Stomach (tissue), 9 donors: ENCODE data around the gene STARD3. TPM values are rescaled to one million over a fixed set of nuclear protein-coding genes. Genes with fewer than 3 reads are reported as not detected.

Source experiments
- DNase-seq, 2 donors: peaks; one replicate each; pipeline versions ENCODE4 v3.0.0 to v3.0.0-alpha.2; 2013 to 2019
- H3K27ac ChIP-seq, 5 donors: fragments of 200-600 bp in 4 of 5; sonication (generic) in 4 of 5; one replicate each; pipeline ENCODE4 v1.5.1; 2013 to 2019; ENCODE audit warnings: mild to moderate bottlenecking in 1 of 5, moderate library complexity in 1 of 5
- H3K27me3 ChIP-seq, 3 donors: fragments of 200-600 bp; sonication (generic); one replicate each; pipeline ENCODE4 v1.5.1; 2017 to 2019; ENCODE audit warnings: mixed run types in 1 of 3
- H3K36me3 ChIP-seq, 4 donors: fragments of 200-600 bp; sonication (generic); 1 replicate in 3 of 4; 2 replicates in 1 of 4; pipeline ENCODE4 v1.5.1; 2016 to 2019
- H3K4me1 ChIP-seq, 4 donors: fragments of 200-600 bp; sonication (generic); one replicate each; pipeline ENCODE4 v1.5.1; 2016 to 2019
- H3K4me3 ChIP-seq, 4 donors: fragments of 200-600 bp; sonication (generic) in 3 of 4; one replicate each; pipeline ENCODE4 v1.5.1; 2016 to 2019; ENCODE audit warnings: mild to moderate bottlenecking in 1 of 4
- H3K9me3 ChIP-seq, 4 donors: fragments of 200-600 bp; sonication (generic); one replicate each; pipeline ENCODE4 v1.5.1; 2016 to 2019
- CTCF ChIP-seq, 7 experiments: fragments of 450-650 bp in 4 of 7; fragments of 200-600 bp in 3 of 7; sonication (generic) in 3 of 7; IDR thresholded peaks; one replicate each; pipeline ENCODE4 v1.5.1; 2016 to 2019; ENCODE audit warnings: antibody characterized with exemption in 7 of 7, control low read depth in 2 of 7, mild to moderate bottlenecking in 1 of 7
- EP300 ChIP-seq: sonication (generic); formaldehyde crosslinking; IDR thresholded peaks from one replicate; pipeline ENCODE4 v1.6.1; 2017; ENCODE audit warnings: antibody characterized with exemption
- POLR2A ChIP-seq, 4 donors: fragments of 450-650 bp; IDR thresholded peaks; one replicate each; pipeline ENCODE4 v1.6.1; 2016; ENCODE audit warnings: antibody characterized with exemption in 4 of 4, control low read depth in 2 of 4, mild to moderate bottlenecking in 1 of 4, moderate library complexity in 1 of 4
- POLR2AphosphoS5 ChIP-seq, 3 donors: sonication (generic); formaldehyde crosslinking; IDR thresholded peaks; one replicate each; pipeline ENCODE4 v1.6.1; 2016; ENCODE audit warnings: antibody characterized with exemption in 3 of 3
- WGBS, 5 donors: extraction: QIAGEN DNeasy Blood & Tissue Kit in 3 of 5; methylation state at CpG; one replicate each; pipeline versions ENCODE4 v1.1.5 to v1.1.7; 2013 to 2018; 5-methylcytosine and 5-hydroxymethylcytosine counted together
- intact Hi-C: fragments of 100-400 bp; cut with DNase I; formaldehyde crosslinking; loops from one replicate; pipeline ENCODE4 v1.15.1; 2023; ENCODE audit warnings: low total_unique reads
- polyA plus RNA-seq, 3 donors: library from polyadenylated mRNA; stranded (reverse); fragments of 200-250 nt; gene quantifications; one replicate each; pipeline ENCODE4 v1.2.3, GENCODE V29; 2013
- total RNA-seq, 5 donors: library from RNA; depleted of rRNA; stranded (reverse); fragments of >200 nt; gene quantifications; one replicate each; pipeline versions ENCODE4 v1.1.0 to v1.2.3, GENCODE V29; 2014 to 2016
- donor health status: healthy with polysubstance abuse.
- donor health status: Bipolar disorder and iron deficiency.
- donor health status: healthy.

The STARD3 gene
- total and polyA plus RNA-seq, 8 donors: 26.4 to 1,091 (median 52.0) TPM

GRCh38 chr17:39678340-39679116 is 41.6 kb downstream of the STARD3 start:
- H3K4me3 ChIP-seq: no peak overlapping the region
- H3K4me1 ChIP-seq: peaks cover 47 to 63% (median 55%) of the 10 kb centered on the region in 4 donors
- intact Hi-C loops: no loop called here
- no peaks in the 10 kb centered on the region for H3K27me3 ChIP-seq
- H3K36me3 ChIP-seq: peaks cover 0 to 34% (median 25%) of the 10 kb centered on the region in 4 donors
- H3K27ac ChIP-seq: peak overlapping the region; percentile 70 to 84 (median 77)
- DNase-seq: peak; percentile 69 to 90
- no peaks in the 10 kb centered on the region for H3K9me3 ChIP-seq
- TF ChIP-seq CTCF (IDR thresholded peaks at IDR 0.05) (no peak), EP300 (no peak), POLR2AphosphoS5 (IDR thresholded peaks at IDR 0.05) (peak in 1 of 3 donors; percentile 2), POLR2A (IDR thresholded peaks at IDR 0.05) (no peak)
- 54 to 74% (median 66%) methylated on average over 13 of the region's 13 CpGs for WGBS, 5 donors

GRCh38 chr17:39679521-39680192 is 42.7 kb downstream of the STARD3 start:
- no peaks in the 10 kb centered on the region for H3K9me3 ChIP-seq
- TF ChIP-seq EP300 (no peak), POLR2A (IDR thresholded peaks at IDR 0.05) (no peak), POLR2AphosphoS5 (IDR thresholded peaks at IDR 0.05) (peak in 2 of 3 donors; percentile 25 to 28), CTCF (IDR thresholded peaks at IDR 0.05) (no peak)
- 38 to 61% (median 43%) methylated on average over 12 of the region's 12 CpGs for WGBS, 5 donors
- peaks cover 5 to 45% (median 36%) of the 10 kb centered on the region in 4 donors for H3K36me3 ChIP-seq
- H3K27ac ChIP-seq: peak overlapping the region; percentile 70 to 84 (median 77)
- peaks cover 46 to 61% (median 52%) of the 10 kb centered on the region in 4 donors for H3K4me1 ChIP-seq
- H3K4me3 ChIP-seq: no peak overlapping the region
- H3K27me3 ChIP-seq: no peaks in the 10 kb centered on the region
- peak; percentile 51 to 66 for DNase-seq
- intact Hi-C loops: no loop called here

GRCh38 chr17:39683295-39683939 is 46.5 kb downstream of the STARD3 start:
- H3K36me3 ChIP-seq: peaks cover 5 to 59% (median 43%) of the 10 kb centered on the region in 4 donors
- no peak overlapping the region for H3K4me3 ChIP-seq
- no peaks in the 10 kb centered on the region for H3K27me3 ChIP-seq
- H3K9me3 ChIP-seq: no peaks in the 10 kb centered on the region
- no peak overlapping the region for H3K27ac ChIP-seq
- intact Hi-C loops: no loop called here
- no peak for DNase-seq
- TF ChIP-seq POLR2A (IDR thresholded peaks at IDR 0.05) (no peak), EP300 (no peak), POLR2AphosphoS5 (IDR thresholded peaks at IDR 0.05) (no peak), CTCF (IDR thresholded peaks at IDR 0.05) (no peak)
- 82 to 89% (median 88%) methylated on average over 9 of the region's 9 CpGs for WGBS, 5 donors
- peaks cover 22 to 37% (median 31%) of the 10 kb centered on the region in 4 donors for H3K4me1 ChIP-seq
